HG02571 (cell line): ENCODE results near the gene SHH.

Experiments
- ATAC-seq: cut with Tn5 transposase; IDR thresholded peaks from one replicate; pipeline ENCODE4 v1.9.1; 2021; ENCODE audit warnings: mild to moderate bottlenecking, moderate library complexity; ENCODE audit not compliant: unreplicated experiment

SHH gene

GRCh38 chr7:155807789-155808548 is 4.3 kb downstream of the SHH start:
- ATAC-seq = no peak

- ATAC-seq = no peak
These were observed 5.1 kb downstream of the SHH start for GRCh38 chr7:155807065-155807671.

- ATAC-seq = no peak
These were observed 6.0 kb downstream of the SHH start for GRCh38 chr7:155806096-155806871.

- no peak for ATAC-seq
These were observed 6.5 kb downstream of the SHH start for GRCh38 chr7:155805826-155806095.

GRCh38 chr7:155804897-155805825 is 7.1 kb downstream of the SHH start:
- no peak for ATAC-seq

GRCh38 chr7:155804431-155804831 is 7.8 kb downstream of the SHH start:
- no peak for ATAC-seq

DNA sequence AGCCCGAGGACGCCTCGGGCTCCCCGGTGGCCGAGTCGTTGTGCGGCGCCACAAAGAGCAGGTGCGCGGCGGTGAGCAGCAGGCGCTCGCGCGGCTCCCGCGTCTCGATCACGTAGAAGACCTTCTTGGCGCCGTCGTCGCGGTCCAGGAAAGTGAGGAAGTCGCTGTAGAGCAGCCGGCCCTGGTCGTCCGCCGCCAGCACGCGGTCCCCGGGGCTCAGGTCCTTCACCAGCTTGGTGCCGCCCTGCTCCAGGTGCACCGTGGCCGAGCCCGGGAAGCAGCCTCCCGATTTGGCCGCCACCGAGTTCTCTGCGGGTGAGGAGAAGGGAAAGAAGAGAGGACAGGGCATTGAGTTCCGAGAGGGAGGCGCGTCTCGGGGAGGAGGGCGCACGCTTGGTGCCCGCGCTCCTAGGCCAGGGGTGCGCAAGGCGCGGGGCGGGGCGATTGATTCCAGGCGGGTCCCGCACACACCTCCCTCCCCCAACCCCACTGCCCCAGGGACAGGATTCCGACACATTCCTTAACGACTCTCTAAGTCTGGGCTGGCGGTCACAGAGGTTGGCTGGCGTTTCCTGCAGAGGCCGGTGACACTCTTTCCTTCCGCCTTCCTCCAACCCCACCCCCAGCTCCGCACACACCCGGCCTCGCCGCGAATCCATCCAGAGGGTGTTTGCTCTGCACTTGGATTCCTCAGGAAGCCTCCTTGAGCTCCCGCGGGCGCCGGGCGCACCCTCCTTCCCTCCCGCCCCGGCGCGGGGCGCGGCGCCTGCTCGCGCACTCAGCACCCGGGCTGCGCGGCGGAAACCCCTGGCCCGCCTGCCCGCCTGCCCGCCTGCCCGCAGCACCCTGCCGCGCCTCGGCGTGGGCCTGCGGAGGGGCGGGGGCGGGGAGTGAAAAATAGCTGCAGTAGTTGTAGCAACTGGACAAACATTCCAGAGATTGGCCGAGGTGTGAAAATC is 8.6 kb downstream of the SHH start:
- no peak for ATAC-seq

GRCh38 chr7:155802906-155803417 is 9.3 kb downstream of the SHH start:
- ATAC-seq = no peak

DNA sequence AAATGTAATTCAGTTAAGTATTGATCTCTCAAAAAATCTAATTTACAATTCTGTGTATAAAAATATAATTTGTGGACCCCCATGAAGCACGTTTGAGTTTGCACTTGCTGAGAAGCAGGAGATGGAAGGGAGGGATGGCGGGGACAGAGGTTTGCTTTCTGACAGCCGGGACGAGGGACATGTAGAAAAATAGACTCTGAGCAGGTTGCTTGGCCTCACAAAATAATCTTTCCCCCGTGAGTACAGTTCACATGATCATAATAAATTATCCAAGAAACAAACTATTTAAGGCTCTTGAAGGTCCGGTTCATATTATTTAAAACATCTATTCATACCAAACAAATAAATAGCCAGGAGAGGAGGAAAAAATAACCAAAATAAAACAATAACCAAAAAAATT is 10.0 kb downstream of the SHH start:
- ATAC-seq = no peak

DNA sequence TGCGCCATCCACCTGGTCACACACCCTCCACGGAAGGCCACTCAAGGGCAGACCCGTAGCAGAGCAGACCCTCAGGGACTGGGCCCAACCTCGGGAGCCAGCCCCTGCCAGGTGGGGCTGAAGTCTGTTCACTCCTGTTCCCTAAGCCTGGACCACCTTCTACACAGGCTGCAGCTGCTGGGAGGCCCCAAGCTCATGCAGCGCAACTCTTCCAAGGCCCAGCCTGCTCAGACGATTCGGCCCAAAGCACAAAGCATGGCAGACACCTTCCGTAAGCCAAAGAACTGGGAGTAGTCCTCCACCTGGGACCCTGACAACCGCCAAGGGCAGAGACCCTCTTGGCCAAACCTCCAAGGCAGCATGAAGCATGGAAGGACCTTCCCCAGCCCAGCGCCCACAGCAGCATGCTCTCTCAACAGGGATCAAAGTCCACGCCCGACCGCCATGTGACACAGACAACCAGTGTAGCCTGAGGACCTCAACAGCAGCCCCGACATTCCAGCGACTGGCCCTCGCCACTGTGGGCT is 11.5 kb downstream of the SHH start:
- no peak for ATAC-seq

DNA sequence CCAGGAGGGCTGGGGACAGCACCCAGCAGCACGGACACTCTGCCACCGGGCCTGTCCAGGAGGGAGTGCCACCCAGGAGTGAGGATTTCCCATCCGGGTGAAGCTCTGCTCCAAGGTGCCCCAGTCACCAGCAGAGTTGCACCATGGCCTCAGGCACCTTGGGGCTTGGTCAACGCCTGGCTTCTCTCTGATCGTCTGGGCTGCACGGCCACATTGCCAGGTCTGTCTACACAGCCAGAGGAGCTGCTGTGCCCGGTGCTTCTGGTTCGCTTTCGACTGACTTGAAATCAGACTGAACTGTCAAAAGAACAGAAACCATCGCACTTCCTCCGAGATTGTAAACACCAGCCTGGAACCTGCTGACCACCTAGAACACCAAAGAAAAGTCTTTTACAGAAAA is 12.0 kb downstream of the SHH start:
- no peak for ATAC-seq

DNA sequence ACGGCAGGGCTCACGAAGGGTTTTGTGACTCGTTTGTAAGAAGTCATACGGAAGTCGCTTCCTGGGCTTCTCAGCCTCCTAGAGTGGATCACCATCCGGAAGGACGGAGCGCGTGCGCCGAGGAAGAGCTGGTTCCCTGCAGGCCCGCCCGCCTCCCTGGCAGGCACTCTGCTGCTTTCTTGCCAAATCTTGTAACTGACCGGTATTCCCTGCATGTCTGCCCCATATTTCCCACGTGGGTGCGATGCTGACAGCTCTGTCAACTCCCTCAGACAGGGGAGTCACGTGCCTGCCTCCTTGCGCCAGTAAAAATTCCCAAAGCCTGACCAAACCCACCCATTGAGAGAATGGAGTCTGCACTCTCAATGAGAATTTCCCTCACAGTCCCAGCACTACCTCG is 12.7 kb downstream of the SHH start:
- ATAC-seq = no peak

GRCh38 chr7:155798673-155799439 is 13.4 kb downstream of the SHH start:
- ATAC-seq = no peak

GRCh38 chr7:155797262-155798250 is 14.7 kb downstream of the SHH start:
- ATAC-seq = no peak

DNA sequence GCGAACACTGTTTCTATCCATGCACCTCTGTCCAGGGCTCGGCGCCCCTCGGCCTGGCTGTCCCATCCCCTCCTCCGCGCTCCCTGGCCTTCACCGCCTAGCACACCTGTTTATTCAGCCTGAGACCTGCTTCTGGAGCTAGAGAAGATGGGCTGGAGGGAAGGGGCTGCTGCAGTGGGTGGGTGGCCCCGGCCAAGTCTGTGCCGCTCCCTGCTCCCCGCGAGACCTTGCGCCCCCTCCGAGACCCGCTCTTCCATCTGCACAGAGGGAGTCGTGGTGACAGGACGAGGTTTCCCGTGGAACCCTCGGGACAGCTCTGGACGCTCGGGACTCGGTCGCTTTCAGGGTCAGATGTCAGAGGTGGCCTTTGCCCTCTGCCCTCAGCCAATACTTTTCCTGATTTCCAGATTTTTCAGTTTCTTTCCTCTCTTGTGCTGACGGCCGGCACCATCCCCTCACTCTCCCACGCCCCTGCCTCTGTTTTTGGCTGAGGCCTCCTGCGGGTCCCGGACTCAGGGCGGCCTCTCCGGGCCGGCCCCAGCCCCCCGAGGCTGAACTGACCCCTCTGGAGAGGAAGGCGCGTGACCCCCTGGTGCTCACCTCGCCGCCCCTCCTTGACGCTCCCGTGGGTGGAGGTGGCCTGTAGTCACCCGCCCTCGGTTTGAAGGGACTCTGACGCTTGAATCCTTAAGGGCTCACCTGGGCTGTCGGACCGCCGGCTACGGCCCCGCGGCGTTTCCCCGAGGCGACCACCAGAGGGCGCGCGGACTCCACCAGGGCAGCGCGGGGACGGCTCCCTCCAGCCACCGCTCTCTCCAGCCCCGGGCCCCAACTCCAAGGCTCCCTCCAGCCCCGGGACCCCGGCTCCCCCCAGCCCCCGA is 15.6 kb downstream of the SHH start:
- no peak for ATAC-seq

DNA sequence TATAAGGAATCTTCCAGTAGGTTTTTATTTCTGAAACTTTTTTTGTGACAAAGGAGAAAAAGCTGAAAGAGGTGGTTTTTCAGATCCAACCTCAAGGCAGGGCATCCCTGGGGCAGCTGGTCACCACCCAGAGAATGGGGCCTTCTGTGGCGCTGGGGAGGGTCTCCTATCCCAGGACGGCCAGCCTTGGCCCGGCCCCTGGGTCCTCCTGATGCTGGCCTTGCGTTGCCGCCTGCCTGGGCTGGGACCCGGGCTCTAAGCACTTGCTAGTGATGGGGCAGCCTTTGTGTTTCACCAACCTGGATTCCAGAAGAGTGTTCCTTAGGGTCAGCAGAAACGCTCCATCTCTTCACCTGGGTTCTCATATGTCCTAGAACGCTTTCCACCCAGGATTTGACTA is 16.3 kb downstream of the SHH start:
- ATAC-seq = no peak

GRCh38 chr7:155795401-155795800 is 16.9 kb downstream of the SHH start:
- ATAC-seq = no peak
